Activated CD4-positive, alpha-beta T cell treated with anti-CD3 and anti-CD28 coated beads, Interleukin-2, Interleukin-6, amounts not matched to agents 100 ng/mL and 50 ng/mL, durations not matched to agents 16 hours and 8 hours (primary cell): Measurements from ENCODE around the gene FBXW8.

Experiments
- DNase-seq: peaks from one replicate; pipeline ENCODE4 v3.0.0-alpha.2; 2020

The FBXW8 gene

DNA sequence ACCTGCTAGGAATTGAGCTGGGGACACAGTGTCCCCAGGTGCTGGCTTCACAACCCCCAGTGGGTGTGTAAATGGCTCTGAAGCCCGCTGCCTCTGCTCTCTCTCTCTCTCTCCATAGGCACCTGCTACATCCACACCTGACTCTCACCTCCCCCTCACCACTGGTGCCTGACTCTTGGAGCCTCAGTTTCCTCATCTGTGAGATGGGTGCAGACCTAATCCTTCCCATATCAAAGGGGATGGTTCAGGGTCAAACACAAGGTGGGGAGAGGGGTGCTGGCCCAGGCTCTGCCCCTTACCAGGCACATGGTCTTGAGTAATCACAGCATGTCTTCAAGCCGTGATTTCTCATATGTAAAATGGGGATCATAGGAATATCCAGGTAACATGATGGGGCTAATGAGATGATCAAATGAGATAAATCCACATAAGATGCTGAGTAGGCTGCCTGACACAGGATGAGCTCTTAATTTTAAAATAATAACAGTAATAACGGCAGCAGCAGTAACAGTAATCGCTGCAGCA, 150.9 kb downstream of the FBXW8 start:
- DNase-seq = no peak

DNA sequence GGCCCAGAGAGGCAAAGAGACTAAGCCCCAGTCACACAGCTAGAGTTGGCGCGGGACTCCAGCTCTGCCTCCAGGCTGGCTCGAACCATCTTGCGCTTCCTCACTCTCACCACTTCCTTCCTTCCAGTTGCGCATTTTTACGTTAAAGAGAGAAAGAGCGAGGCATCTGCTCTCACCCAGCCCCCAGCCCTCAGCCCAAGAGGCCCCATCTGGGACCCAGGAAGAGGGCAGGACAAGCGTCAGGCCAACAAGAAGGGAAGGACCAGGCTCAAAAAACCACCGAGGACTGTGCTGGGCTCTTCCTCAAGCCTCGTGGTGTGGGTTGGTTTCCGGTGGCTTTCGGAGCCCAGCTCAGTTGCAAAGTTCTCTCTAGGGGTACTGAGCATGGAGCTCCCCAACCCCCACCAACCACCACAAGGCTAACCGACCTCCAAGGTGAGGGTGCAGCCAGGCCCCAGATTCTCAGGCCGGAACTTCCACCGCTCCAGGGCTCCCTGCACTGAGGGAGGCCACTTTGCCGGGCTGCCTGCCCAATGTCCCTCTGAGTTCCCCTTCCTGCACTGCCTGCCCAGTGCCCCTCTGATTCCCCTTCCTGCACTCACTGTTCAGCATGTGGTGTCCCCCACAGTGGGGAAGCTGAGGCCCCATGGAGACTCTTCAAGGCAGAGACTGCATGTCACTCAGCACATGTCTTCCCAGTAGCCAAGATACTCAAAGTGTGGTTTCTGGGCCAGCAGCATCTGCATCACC, 152.6 kb downstream of the FBXW8 start:
- DNase-seq = peak; percentile 84

DNA sequence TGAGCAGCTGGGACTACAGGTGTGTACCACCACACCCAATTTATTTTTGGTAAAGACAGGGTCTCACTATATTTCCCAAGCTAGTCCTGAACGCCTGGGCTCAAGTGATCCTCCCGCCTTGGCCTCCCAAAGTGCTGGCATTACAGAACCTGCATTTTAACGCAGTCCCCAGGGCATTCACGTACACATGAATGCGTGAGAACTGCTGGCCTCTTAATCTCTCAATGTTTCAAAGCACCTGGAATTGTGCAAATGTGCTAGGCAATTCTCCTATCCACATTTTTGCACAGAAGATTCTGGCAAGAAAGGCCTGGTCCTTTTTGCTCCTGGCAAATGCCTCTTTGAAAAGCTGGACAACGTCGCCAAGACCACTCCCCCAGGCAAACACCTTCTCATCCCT, 153.3 kb downstream of the FBXW8 start:
- DNase-seq = no peak

DNA sequence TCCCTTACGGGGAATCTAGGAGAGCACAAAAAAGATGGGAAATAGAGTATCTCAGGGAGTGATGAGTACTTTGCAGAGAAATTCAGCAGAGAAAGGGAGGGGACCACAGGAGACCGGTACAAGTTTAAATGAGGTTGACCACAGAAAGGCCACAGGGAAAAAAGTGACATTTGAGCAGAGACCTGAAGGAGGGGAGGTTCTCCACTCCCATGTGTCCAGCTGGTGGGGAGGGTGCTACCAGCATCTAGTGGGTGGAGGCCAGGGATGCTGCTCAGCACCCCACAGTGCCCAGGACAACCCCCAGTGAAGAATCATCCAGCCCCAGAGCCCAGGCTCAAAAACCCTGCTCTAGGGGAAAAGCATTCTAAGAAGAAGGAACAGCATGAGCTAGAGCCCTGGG, 153.8 kb downstream of the FBXW8 start:
- DNase-seq = no peak

DNA sequence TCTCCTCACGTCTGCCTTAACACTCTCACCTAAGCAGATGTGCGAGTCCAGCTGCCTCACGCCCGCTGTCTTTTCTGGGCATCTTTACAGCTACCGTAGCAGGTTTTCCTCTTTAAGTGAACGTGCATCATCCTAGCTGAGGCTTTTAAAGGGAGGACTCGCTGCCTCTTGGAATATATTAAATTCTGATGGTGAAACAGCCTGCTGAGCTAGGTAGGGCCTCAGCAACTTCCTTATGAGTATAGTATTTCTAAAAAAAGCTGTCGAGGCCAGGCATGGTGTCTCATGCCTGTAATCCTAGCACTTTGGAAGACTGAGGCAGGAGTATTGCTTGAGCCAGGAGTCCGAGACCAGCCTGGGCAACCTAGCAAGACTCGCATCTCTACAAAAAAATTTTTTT, 156.3 kb downstream of the FBXW8 start:
- no peak for DNase-seq

DNA sequence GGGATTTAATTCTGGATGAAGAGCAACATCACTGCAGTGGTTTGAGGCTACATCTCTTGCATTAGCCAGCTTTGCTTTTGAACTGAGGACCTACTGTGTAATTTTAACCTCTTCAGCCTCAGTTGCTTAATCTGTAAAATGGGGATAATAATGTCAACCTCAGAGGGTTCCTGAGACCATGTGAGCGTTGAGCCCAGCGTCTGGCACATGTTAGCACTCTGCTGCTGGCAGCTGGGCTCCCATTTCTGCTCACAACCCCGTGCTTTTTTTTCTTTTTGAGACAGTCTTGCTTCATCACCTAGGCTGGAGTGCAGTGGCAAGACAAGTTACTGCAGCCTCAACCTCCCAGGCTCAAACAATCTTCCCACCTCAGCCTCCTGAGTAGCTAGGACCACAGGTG, 156.9 kb downstream of the FBXW8 start:
- DNase-seq = no peak

DNA sequence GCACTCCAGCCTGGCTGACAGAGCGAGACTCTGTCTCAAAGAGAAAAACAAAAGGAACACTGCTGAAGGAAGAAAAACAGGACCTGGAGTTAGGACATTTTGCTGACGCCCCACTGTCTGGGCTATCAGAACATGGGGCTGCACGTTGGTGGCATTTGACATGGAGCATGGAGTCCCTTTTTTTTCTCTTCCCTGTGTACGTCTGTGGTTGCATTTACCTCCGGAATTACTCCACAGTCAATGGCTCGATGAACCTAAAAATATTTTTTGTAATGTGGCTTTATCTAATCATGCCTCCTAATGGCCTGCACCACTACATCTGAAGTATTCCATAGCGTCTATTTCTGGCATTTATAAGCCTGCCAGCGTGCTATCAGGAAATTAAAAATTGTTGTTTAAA, 157.7 kb downstream of the FBXW8 start:
- no peak for DNase-seq

DNA sequence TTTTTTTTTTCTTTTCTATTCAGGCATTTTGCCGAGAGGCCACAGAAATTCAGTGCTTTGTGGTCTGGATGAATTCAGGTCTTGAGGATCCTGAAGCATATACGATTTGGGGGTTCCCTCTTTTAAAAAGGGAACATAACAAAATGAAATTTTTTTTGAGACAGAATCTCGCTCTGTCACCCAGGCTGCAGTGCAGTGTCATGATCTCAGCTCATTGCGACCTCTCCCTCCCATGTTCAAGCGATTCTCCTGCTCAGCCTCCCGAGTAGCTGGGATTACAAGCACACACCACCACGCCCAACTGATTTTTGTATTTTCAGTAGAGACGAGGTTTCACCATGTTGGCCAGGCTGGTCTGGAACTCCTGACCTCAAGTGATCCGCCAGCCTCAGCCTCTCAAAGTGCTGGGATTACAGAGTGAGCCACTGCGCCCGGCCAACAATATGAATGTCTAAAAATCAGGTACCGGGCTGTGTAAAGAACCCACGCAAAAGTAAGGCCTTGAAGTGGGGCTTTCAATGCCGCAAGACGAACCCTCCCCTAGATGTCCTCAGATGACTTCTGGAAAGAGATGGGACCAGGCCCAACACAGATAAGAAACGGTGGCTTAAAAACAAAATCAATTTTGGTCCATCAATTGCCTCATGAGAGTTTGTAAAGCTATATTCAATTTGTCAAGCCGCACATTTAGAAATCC, 158.5 kb downstream of the FBXW8 start:
- DNase-seq = no peak

DNA sequence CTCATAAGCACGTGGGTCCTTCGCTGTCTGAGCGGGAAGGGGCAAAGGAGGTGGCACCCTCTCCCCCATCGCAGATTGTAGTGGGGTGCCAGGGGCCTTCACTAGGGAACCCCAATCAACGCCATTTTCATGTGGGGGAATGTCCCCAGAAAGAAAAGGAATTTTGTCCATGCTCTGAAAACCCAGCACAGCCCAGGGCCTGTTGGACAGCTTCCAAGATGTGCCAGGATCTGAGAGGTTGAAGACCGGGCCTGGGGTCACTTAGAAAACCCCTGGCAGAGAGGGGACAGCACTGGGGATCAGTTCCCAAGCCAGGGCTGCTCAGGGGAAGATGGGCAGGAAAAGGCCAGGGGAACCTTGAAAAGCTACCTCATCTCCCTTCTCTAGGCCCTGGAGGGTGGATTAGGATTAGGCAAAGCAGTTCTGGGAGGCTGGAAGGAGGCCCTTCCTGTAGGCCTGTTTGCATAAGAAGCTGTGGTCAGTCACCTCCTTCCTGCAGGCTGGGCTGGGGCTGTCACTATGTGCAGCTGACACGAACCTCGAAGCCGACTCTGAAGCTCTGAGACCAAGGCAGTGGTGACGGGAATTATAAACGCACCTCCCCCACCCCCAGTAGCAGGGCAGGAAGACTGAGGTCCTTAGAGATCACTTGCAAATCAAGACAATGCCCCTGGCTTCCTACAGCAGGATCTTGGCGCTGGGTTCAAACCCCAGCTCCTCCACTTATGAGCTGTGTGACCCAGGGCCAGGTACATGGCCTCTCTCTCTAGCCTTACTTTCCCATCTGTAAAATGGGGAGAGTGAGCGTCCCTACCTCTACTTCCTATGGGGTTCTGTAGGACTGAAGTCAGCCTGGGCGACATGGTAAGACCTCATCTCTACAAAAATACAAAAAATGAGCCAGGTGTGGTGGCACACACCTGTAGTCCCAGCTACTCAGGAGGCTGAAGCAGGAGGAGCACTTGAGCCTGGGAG, 159.5 kb downstream of the FBXW8 start:
- DNase-seq = no peak

DNA sequence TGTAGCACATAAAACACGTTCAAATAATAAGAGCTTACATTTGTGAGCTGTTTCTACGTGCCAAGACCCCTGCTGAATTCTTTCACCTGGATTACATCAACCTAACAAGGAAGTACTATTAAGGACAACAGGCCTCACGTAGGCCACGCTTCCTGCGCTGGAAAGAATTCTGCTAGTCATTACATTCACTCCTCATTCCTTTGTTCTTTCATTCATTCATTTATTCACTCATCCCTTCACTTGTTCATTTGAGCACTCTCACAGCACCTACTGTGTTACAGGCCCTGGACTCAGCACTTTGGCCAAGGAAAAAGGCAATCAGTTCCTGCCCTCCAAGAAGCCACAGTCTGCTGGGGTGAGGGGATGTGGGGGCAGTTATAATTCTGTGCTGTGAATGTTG, 160.3 kb downstream of the FBXW8 start:
- no peak for DNase-seq

DNA sequence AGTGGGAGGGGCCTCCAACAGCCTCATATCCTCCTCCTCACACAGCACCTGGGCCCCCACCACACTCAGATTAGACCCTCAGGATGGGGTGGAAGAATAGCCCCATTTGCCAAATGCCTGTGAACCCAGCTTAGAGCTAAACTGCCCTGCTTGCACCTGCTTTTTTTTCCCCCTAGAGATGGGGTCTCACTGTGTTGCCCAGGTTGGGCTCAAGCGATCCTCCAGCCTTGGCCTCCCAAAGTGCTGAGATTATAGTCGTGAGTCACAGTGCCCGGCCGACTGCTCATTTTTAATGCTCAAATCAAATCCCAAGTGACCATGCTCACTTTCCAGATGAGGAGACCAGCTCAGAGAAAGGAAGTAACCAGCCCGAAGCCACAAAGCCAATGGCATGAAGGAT, 161.4 kb downstream of the FBXW8 start:
- no peak for DNase-seq

DNA sequence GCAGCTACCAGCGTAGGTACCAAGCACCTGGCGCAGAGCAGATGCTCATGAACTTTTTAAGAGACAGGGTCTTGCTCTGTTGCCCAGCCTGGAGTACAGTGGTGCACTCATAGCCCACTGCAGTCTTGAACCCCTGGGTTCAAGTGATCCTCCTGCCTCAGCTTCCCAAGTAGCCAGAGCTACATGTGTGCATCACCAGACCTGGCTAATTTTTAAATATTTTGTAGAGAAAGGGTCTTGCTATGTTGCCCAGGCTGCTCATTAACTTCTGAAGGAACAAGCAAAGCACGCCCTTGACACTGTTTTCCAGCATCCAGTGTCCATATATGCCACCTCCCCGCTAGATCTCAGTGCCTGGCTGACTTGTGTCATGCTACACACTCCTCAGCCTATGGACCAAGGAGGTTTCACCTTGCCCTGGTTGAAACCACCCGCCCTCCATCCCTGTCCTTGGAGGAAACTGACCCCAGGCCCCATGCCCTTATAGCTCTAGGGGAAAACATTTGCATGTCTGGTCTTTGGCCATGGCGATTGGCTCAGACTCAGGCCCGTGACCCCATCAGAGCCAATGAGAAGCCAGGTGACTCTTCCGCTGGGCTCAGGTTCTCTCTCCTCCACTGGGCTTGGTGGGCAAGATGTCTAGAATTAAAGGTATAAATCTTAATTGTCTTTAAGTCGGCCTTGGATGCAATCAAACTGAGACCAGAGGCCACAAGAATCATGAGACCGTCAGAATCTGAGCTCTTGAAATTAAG, 162.2 kb downstream of the FBXW8 start:
- no peak for DNase-seq

DNA sequence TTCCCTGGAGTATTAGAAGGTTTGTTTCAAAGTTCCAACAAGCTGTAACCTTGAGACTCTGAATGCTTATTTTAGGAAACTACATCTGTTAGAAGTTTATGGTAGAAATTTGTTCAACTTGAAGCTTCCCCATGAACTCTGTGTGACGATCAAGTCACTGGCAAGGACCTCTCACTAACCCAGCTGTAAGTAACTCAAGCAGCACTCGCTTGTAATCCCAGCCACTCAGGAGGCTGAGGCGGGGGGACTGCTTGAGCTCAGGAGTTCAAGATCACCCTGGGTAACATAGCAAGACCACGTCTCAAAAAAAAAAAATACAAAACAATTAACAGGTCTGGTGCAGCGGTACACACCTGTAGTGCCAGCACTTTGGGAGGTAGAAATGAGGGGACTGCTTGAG, 162.9 kb downstream of the FBXW8 start:
- no peak for DNase-seq

DNA sequence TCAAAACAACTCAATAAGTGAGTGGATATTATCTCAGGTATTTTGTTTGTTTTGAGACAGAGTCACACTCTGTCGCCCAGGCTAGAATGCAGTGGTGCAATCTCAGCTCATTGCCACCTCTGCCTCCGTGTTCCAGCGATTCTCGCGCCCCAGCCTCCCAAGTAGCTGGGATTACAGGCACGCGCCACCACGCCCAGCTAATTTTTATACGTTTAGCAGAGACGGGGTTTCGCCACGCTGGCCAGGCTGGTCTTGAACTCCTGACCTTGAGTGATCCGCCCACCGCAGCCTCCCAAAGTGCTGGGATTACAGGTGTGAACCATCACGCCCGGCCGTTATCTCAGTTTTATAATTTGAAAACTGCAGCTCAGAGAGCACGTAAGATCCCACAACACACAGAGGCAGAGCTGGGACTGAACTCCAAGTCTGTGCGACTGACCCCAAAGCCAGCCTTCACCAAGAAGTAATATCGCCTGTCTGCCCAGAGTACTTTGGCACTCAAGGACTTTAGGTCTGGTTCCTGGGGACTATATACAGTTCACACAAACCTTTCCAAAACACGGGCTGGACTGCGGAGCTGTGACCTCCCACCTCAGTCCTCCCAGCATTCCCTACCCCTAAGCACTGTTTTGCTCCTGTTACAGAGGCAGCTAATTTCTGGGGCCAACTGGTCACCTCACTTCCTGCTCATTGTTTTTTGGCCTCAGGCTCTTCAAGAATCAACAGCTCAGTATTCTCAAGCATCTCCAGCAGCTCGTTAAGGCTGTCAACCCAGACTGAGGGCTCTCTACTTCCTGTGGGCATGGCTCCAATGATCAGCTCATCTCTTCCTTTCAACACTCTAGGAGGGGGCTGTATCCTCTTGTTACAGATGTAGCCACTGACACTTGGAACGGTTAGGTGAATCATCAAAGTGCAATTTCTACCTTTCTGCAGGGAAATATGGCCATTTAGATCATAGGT, 165.9 kb downstream of the FBXW8 start:
- no peak for DNase-seq

DNA sequence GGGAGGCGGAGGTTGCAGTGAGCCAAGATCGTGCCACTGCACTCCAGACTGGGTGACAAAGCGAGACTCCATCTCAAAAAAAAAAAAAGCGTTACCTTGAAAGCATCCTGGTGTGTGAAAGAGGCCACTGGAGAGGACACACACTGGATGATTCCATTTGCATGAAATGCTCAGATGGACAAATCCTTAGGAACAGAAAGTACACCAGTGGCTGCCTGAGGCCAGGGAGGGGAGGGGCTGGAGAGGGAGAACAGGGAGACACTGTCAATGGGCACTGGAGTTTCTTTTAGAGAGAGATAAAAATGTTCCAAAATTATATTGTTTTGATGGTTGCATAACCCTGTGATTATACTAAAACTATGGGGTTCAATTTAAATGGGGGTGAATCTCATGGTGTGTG, 168.7 kb downstream of the FBXW8 start:
- no peak for DNase-seq

DNA sequence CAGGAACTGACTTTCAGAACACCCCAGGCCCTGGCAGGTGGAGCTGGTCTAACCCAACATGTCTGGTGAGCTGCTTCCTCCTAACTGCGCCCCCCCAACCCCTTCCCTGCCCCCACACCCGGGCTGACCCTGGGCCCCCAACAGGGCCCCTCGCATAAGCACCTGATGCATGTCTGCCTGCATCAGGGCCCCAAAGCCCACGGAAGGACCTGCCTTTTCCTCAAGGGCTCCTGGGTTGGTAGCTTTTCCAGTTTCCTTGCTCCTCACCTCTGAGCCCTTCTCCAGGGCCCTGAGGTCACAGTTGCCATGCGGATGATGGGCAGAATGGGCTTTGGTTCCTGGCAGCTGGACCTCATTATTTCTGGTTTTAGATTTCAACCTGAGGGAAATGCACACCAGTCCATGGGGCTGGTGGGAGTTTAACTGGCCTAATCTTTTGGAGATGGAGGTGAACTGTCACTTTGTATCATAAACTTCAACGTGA, 170.0 kb downstream of the FBXW8 start:
- DNase-seq = no peak
